Bronchial epithelial cell (primary cell): ENCODE results near the gene ELF3. TPM values are rescaled to one million over a fixed set of nuclear protein-coding genes. Genes with fewer than 3 reads are reported as not detected.
A peak's percentile ranks its signal among the peaks of the same experiment; 100 is the strongest.

Experiments
- DNase-seq: peaks from one replicate; pipeline ENCODE4 v3.0.0-alpha.2; 2010; ENCODE audit warnings: low read depth
- FAIRE-seq: peaks from 2 replicates; lab custom pipeline; 2011; peaks lifted over from hg19 to GRCh38; lab: Jason Lieb, UNC
- H3K27me3 ChIP-seq: 2 replicates; pipeline ENCODE4 v1.5.1; 2011; ENCODE audit warnings: low read length; ENCODE audit not compliant: control insufficient read depth, insufficient read depth
- H3K36me3 ChIP-seq: 2 replicates; pipeline ENCODE4 v1.5.1; 2011; ENCODE audit warnings: low read length; ENCODE audit not compliant: control insufficient read depth, insufficient read depth
- H3K4me3 ChIP-seq: 2 replicates; pipeline ENCODE4 v1.5.1; 2011; ENCODE audit warnings: mild to moderate bottlenecking, low read depth, low read length, control low read depth
- total RNA-seq: library from RNA; depleted of rRNA; stranded (reverse); fragments of >200 nt; gene quantifications from 2 replicates; pipeline ENCODE4 v1.2.1, GENCODE V29; 2014
- TF ChIP-seq, protein P1 (sequence below): IDR thresholded peaks from 2 replicates; pipeline ENCODE4 v1.5.1; 2011; ENCODE audit warnings: mild to moderate bottlenecking, moderate library complexity, low read length, control low read depth, inconsistent platforms; ENCODE audit not compliant: insufficient read depth, severe bottlenecking

Gene ELF3
- total RNA-seq, 1 donor from 2014 or later: 66.1 TPM

DNA sequence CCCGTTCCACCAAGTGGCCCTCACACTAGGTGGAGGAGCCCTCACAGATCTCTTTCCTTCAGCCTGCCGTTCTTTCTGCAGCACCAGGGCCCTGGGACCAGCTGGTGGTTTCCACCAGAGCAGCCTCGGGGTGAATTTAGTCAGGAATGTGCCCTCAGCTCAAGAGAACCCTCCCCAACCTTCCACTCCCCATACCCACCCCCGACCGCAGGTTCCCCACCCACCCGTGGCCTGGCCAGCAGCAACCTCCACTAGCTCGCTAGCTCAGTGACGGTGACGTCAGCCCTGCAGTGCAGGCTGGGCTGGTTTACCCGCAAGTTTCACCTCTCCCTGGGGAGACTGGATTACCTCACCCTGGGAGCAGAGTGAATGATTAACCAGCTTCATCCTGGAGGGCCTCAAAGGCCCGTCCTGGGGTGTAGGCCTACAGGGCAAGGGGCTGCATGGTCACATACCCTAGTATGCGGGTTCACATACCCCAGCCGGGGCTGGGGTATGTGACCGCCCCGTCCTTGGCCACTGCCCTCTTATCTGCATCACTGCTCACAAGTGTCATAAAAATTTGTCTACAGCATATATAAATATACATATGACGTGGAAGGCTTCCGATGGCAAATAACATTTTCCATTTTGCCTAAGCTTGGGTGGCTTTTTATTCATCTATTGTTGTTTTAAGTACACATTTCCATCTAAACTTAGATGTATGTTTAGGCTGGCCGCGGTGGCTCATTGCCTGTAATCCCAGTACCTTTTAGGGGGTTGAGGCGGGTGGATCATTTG lies 24.5 kb downstream of the ELF3 start:
- no peaks in the 10 kb centered on the region for H3K27me3 ChIP-seq
- DNase-seq (peak; percentile 97), FAIRE-seq (no peak)
- TF ChIP-seq, protein P1, sequence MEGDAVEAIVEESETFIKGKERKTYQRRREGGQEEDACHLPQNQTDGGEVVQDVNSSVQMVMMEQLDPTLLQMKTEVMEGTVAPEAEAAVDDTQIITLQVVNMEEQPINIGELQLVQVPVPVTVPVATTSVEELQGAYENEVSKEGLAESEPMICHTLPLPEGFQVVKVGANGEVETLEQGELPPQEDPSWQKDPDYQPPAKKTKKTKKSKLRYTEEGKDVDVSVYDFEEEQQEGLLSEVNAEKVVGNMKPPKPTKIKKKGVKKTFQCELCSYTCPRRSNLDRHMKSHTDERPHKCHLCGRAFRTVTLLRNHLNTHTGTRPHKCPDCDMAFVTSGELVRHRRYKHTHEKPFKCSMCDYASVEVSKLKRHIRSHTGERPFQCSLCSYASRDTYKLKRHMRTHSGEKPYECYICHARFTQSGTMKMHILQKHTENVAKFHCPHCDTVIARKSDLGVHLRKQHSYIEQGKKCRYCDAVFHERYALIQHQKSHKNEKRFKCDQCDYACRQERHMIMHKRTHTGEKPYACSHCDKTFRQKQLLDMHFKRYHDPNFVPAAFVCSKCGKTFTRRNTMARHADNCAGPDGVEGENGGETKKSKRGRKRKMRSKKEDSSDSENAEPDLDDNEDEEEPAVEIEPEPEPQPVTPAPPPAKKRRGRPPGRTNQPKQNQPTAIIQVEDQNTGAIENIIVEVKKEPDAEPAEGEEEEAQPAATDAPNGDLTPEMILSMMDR: no peak
- H3K36me3 ChIP-seq: no peaks in the 10 kb centered on the region
- H3K4me3 ChIP-seq: no peak overlapping the region

DNA sequence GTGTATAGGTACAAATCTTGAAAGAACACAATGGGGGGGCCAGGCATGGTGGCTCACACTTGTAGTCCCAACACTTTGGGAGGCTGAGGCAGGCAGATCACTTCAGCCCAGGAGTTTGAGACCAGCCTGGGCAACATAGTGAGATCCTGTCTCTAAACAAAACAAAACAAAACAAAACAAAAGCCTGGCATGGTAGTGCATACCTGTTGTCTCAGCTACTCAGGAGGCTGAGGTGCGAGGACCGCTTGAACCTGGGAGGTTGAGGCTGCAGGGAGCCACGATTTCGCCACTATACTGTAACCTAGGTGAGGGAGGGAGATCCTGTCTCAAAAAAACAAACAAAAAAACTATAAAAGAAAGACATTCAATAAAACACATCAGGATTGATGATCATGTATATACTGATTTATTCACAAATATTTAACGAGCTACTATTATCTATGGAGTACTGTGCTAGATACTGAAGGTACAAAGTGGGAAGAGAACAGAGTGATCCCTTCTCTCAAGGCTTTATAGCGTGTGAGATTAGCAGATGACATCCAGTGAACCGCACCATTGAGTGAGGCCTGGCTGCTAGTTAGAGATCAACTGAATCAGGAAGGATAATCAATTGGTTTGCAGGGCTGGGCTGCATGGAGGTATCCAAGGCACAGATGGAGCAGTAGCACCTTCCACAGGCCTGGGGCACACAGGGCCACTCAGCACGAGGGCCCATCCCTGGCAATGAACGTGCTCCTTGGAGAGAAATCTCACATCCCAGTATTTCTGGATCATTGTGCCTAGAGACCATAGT lies 26.4 kb downstream of the ELF3 start:
- TF ChIP-seq, protein P1: no peak
- no peaks in the 10 kb centered on the region for H3K36me3 ChIP-seq
- DNase-seq: no peak
- no peak overlapping the region for H3K4me3 ChIP-seq
- no peak for FAIRE-seq
- no peaks in the 10 kb centered on the region for H3K27me3 ChIP-seq

DNA sequence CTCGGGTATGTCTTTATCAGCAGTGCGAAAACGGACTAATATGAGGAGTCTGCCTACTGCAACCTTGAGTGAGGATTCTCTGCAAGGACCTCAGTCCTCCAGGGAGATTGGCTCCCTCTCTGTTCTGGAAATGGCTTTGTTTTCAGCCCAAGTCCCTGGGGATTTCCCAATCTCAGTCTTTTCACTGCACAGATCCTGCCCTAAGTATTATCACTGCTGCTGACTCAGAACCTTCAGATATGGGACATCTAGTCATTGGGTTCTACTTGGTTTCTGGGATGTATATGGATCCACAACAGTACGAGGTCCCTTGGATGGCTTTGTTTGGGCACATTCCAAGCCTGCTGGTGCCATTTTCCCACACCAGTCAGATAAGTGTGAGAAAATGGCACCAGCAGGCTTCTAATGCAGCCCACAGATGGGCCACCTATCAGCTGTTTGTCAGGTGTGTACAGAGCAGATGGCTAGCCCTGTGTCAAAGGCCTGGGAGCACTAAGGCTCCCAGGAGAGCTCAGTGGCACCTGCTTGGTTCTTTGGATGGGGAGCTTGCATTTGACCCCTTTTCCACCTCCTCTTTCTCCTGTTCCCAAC lies 27.4 kb downstream of the ELF3 start:
- TF ChIP-seq, protein P1: no peak
- no peaks in the 10 kb centered on the region for H3K27me3 ChIP-seq
- no peaks in the 10 kb centered on the region for H3K36me3 ChIP-seq
- no peak for FAIRE-seq
- no peak overlapping the region for H3K4me3 ChIP-seq
- DNase-seq: peak; percentile 76

DNA sequence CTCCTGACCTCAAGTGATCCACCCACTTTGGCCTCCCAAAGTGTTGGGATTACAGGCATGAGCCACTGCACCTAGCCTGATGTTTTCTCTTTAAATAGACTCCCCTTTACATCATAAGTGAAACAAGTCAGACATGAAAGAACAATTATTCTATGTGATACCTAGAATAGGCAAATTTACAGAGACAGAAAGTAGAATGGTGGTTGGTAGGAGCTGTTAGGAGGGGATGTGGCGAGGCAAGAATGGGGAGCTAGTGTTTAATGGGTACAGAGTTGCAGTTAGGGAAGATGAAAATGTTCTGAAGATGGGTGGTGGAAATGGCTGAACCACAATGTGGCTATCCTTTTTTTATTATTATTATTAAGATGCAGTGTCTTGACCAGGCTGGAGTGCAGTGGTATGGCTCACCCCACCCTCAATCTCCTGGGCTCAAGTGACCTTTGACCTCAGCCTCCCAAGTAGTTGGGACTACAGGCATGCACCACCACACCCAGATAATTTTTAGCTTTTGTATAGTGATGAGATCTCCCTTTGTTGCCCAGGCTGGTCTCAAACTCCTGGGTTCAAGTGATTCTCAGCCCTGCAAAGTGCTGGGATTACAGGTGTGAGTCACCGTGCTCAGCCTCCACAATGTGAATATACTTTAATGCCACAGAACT lies 28.4 kb downstream of the ELF3 start:
- Histone ChIP-seq H3K27me3 (no peaks in the 10 kb centered on the region), H3K4me3 (no peak overlapping the region), H3K36me3 (no peaks in the 10 kb centered on the region)
- FAIRE-seq (no peak), DNase-seq (no peak)
- TF ChIP-seq, protein P1: no peak

DNA sequence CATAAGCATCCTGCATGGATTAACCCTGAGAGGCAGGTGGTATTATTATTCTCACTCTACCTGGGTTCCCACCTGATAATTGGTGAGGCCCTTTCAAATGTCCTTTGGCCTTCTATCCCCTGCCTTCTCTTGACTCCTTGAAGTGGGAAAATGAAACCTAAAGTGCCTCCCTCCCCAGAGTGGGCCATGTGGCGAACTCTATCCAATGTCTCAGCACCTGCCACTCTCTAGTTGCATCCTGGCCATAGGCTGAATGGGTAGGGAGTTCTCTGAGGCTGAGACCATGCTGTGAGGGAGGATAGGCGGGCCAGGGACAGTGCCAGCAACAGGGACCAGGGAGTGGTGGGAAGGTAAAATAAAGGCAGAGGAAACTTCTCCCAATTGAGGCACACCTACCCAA lies 35.3 kb downstream of the ELF3 start:
- Histone ChIP-seq H3K36me3 (no peaks in the 10 kb centered on the region), H3K4me3 (no peak overlapping the region), H3K27me3 (no peaks in the 10 kb centered on the region)
- FAIRE-seq (no peak), DNase-seq (no peak)
- TF ChIP-seq, protein P1: no peak
